Right lobe of liver (tissue), 6 donors: Measurements from ENCODE around the gene RPS6KA2. TPM values are rescaled to one million over a fixed set of nuclear protein-coding genes. Genes with fewer than 3 reads are reported as not detected.

ENCODE experiments used
- ATAC-seq, 4 donors: fragments of 200-7000 bp; cut with Tn5 transposase; one replicate each; pipeline ENCODE4 v1.9.1; 2020; ENCODE audit warnings: mild to moderate bottlenecking in 4 of 4, moderate library complexity in 4 of 4
- DNase-seq, 3 donors: peaks; one replicate each; pipeline ENCODE4 v3.0.0-alpha.2; 2020
- H3K27ac ChIP-seq, 3 donors: fragments of 200-600 bp; one replicate each; pipeline ENCODE4 v1.8.0; 2022
- H3K27me3 ChIP-seq, 2 donors: fragments of 200-600 bp; one replicate each; pipeline ENCODE4 v1.8.0; 2022
- H3K36me3 ChIP-seq, 4 donors: fragments of 200-600 bp; sonication (generic) in 1 of 4; one replicate each; pipeline versions ENCODE4 v1.5.1 to v1.8.0; 2017 to 2022; ENCODE audit warnings: control low read depth in 1 of 4
- H3K4me1 ChIP-seq, 4 donors: fragments of 200-600 bp; sonication (generic) in 1 of 4; one replicate each; pipeline versions ENCODE4 v1.5.1 to v1.8.0; 2017 to 2022; ENCODE audit warnings: control low read depth in 1 of 4
- H3K4me3 ChIP-seq, 3 donors: fragments of 200-600 bp; one replicate each; pipeline ENCODE4 v1.8.0; 2022
- H3K9me3 ChIP-seq, 4 donors: fragments of 200-600 bp; sonication (generic) in 1 of 4; one replicate each; pipeline versions ENCODE4 v1.5.1 to v1.8.0; 2017 to 2022; ENCODE audit warnings: control low read depth in 1 of 4
- CTCF ChIP-seq, 4 donors: fragments of 200-600 bp in 3 of 4; fragments of 450-650 bp in 1 of 4; IDR thresholded peaks; one replicate each; pipeline versions ENCODE4 v1.5.1 to v1.8.0; 2016 to 2022; ENCODE audit warnings: antibody characterized with exemption in 4 of 4, mild to moderate bottlenecking in 2 of 4
- POLR2A ChIP-seq: fragments of 450-650 bp; IDR thresholded peaks from one replicate; pipeline ENCODE4 v1.6.1; 2017; ENCODE audit warnings: antibody characterized with exemption, mild to moderate bottlenecking
- WGBS: methylation state at CpG from one replicate; pipeline ENCODE4 v1.1.6; 2018; ENCODE audit warnings: low coverage, low lambda C conversion rate; ENCODE audit not compliant: insufficient coverage; ENCODE audit errors: missing lambda C conversion rate; 5-methylcytosine and 5-hydroxymethylcytosine counted together
- intact Hi-C, 2 donors: fragments of 100-400 bp; cut with DNase I; formaldehyde crosslinking; loops; one replicate each; pipeline versions ENCODE4 v1.11.2 to v1.14.1; 2022
- total RNA-seq, 6 experiments: library from RNA; depleted of rRNA in 2 of 6; stranded (reverse); fragments of >200 nt in 2 of 6; fragmentation: NEBNext Ultra II Directional in 3 of 6; extraction: Animal tissue kit (Norgen Biotek cat#: 25700) in 3 of 6; gene quantifications; one replicate each; pipeline versions ENCODE4 v1.1.0 to v1.2.4, GENCODE V29; 2016 to 2023
- donor health status: DM: no; HTN: yes; CAD: no.
- donor health status: DM: no; HTN: no; CAD: no.
- donor health status: DM: no; HTN: no; CAD: no.
- donor health status: DM: no; HTN: yes; CAD: no.
- donor health status: DM: no; HTN: yes; CAD: no.

Gene RPS6KA2
- total RNA-seq, 6 experiments from 2014 or later, result 6.4 to 18.1 (median 11.1) TPM

GRCh38 chr6:166545156-166546034 lies 81.7 kb downstream of the RPS6KA2 start:
- ATAC-seq, result no peak
- intact Hi-C loops, result no loop called here
- WGBS, result 98% methylated on average over 12 of the region's 19 CpGs
- H3K27me3 ChIP-seq, result no peaks in the 10 kb centered on the region
- H3K27ac ChIP-seq, result no peak overlapping the region
- no peak for DNase-seq
- H3K36me3 ChIP-seq, result no peaks in the 10 kb centered on the region
- no peak overlapping the region for H3K4me3 ChIP-seq
- no peaks in the 10 kb centered on the region for H3K4me1 ChIP-seq
- H3K9me3 ChIP-seq, result no peaks in the 10 kb centered on the region
- TF ChIP-seq CTCF (IDR thresholded peaks at IDR 0.05), result no peak
- no peak for TF ChIP-seq POLR2A

- H3K4me3 ChIP-seq, result no peak overlapping the region
- no peaks in the 10 kb centered on the region for H3K9me3 ChIP-seq
- H3K36me3 ChIP-seq, result no peaks in the 10 kb centered on the region
- no peaks in the 10 kb centered on the region for H3K4me1 ChIP-seq
- intact Hi-C loops, result no loop called here
- no peak for TF ChIP-seq CTCF (IDR thresholded peaks at IDR 0.05)
- no peak for TF ChIP-seq POLR2A
- 88% methylated on average over 10 of the region's 10 CpGs for WGBS
- DNase-seq (no peak), ATAC-seq (no peak)
- H3K27me3 ChIP-seq, result no peaks in the 10 kb centered on the region
- H3K27ac ChIP-seq, result no peak overlapping the region
Measured at GRCh38 chr6:166544296-166544605, 82.8 kb downstream of the RPS6KA2 start.

GRCh38 chr6:166543603-166544295 lies 83.3 kb downstream of the RPS6KA2 start:
- Histone ChIP-seq H3K4me1 (no peaks in the 10 kb centered on the region), H3K36me3 (no peaks in the 10 kb centered on the region), H3K27ac (no peak overlapping the region), H3K9me3 (no peaks in the 10 kb centered on the region), H3K27me3 (no peaks in the 10 kb centered on the region), H3K4me3 (no peak overlapping the region)
- ATAC-seq, result no peak
- DNase-seq, result no peak
- intact Hi-C loops, result no loop called here
- TF ChIP-seq POLR2A, result no peak
- no peak for TF ChIP-seq CTCF (IDR thresholded peaks at IDR 0.05)
- WGBS, result 100% methylated on average over 5 of the region's 9 CpGs

- WGBS, result 48% methylated on average over 3 of the region's 4 CpGs
- no peaks in the 10 kb centered on the region for H3K9me3 ChIP-seq
- intact Hi-C loops, result no loop called here
- H3K4me1 ChIP-seq, result peaks cover 0 to 6% (median 0%) of the 10 kb centered on the region in 4 donors
- H3K27me3 ChIP-seq, result no peaks in the 10 kb centered on the region
- DNase-seq, result no peak
- H3K36me3 ChIP-seq, result no peaks in the 10 kb centered on the region
- H3K4me3 ChIP-seq, result no peak overlapping the region
- peak in 2 of 4 donors; percentile 36 to 54 for ATAC-seq
- TF ChIP-seq POLR2A, result no peak
- TF ChIP-seq CTCF (IDR thresholded peaks at IDR 0.05), result no peak
- no peak overlapping the region for H3K27ac ChIP-seq
Measured at GRCh38 chr6:166542580-166542912, 84.5 kb downstream of the RPS6KA2 start.
